GM03348 (cell line): ENCODE results near the gene WDR6.

Source experiments
- DNase-seq: peaks from one replicate; pipeline ENCODE4 v3.0.0; 2012; ENCODE audit warnings: low spot score

The WDR6 gene

GRCh38 chr3:49015765-49016164 is 8.6 kb downstream of the WDR6 start:
- DNase-seq, result no peak

GRCh38 chr3:49016414-49017228 is 9.4 kb downstream of the WDR6 start:
- no peak for DNase-seq

GRCh38 chr3:49017229-49017970 is 10.2 kb downstream of the WDR6 start:
- DNase-seq, result no peak

GRCh38 chr3:49017971-49018706 is 10.9 kb downstream of the WDR6 start, which contains the start of gene DALRD3:
DALRD3 (minus strand) TSS chr3:49018580; CDS start chr3:49018564, 16 bp downstream.
- DNase-seq, result peak; percentile 79

GRCh38 chr3:49018707-49019006 is 11.5 kb downstream of the WDR6 start:
- no peak for DNase-seq

GRCh38 chr3:49019941-49020329 is 12.7 kb downstream of the WDR6 start:
- no peak for DNase-seq

GRCh38 chr3:49020330-49021212 is 13.4 kb downstream of the WDR6 start:
- DNase-seq, result peak; percentile 42

- DNase-seq, result peak; percentile 98
Measured at GRCh38 chr3:49021213-49021812, 14.1 kb downstream of the WDR6 start.

GRCh38 chr3:49021813-49022687 is 14.9 kb downstream of the WDR6 start, which contains the start of gene NDUFAF3:
NDUFAF3 (plus strand) TSS chr3:49022121; CDS start chr3:49022145, 24 bp downstream.
- peak; percentile 95 for DNase-seq

- DNase-seq, result no peak
Measured at GRCh38 chr3:49022688-49023171, 15.5 kb downstream of the WDR6 start.

- DNase-seq, result no peak
Measured at GRCh38 chr3:49023775-49024174, 16.6 kb downstream of the WDR6 start.

- DNase-seq, result no peak
Measured at GRCh38 chr3:49024449-49024848, 17.3 kb downstream of the WDR6 start.

- no peak for DNase-seq
Measured at GRCh38 chr3:49025005-49025792, 18.0 kb downstream of the WDR6 start.

- no peak for DNase-seq
Measured at GRCh38 chr3:49025793-49026520, 18.8 kb downstream of the WDR6 start.

- DNase-seq, result no peak
Measured at GRCh38 chr3:49026536-49026935, 19.3 kb downstream of the WDR6 start.

- no peak for DNase-seq
Measured at GRCh38 chr3:49027634-49028033, 20.4 kb downstream of the WDR6 start.

- no peak for DNase-seq
Measured at GRCh38 chr3:49028298-49028672, 21.1 kb downstream of the WDR6 start.
